ENCODE results near the gene PDE6H. TPM values are rescaled to one million over a fixed set of nuclear protein-coding genes. Genes with fewer than 3 reads are reported as not detected.
A peak's percentile ranks its signal among the peaks of the same experiment; 100 is the strongest.

The PDE6H gene
- total RNA-seq, 1 donor from 2014 or later, result not detected

- H3K27me3 Mint-ChIP-seq (ENCODE audit: low read depth), result no peaks in the 10 kb centered on the region
- H3K36me3 Mint-ChIP-seq, result peaks cover 2% of the 10 kb centered on the region
- peak overlapping the region; percentile 98 for H3K27ac Mint-ChIP-seq
- no peak overlapping the region for H3K4me3 Mint-ChIP-seq
- DNase-seq (ENCODE audit: low spot score in 2 of 2, unreplicated experiment in 2 of 2), result no peak
- peaks cover 77% of the 10 kb centered on the region for H3K4me1 Mint-ChIP-seq
- peaks cover 4% of the 10 kb centered on the region for H3K9me3 Mint-ChIP-seq
- TF ChIP-seq CTCF (IDR thresholded peaks at IDR 0.05; ENCODE audit: unreplicated experiment), result no peak
Observed at GRCh38 chr12:14931359-14931758, 41.5 kb upstream of the PDE6H start.

- Mint-ChIP-seq H3K27ac (peak overlapping the region; percentile 98), H3K9me3 (peaks cover 4% of the 10 kb centered on the region), H3K27me3 (ENCODE audit: low read depth) (no peaks in the 10 kb centered on the region), H3K4me1 (peaks cover 76% of the 10 kb centered on the region), H3K4me3 (no peak overlapping the region), H3K36me3 (peaks cover 2% of the 10 kb centered on the region)
- no peak for DNase-seq (ENCODE audit: low spot score in 2 of 2, unreplicated experiment in 2 of 2)
- TF ChIP-seq CTCF (IDR thresholded peaks at IDR 0.05; ENCODE audit: unreplicated experiment), result no peak
Observed at GRCh38 chr12:14931791-14932560, 40.9 kb upstream of the PDE6H start.

GRCh38 chr12:14934511-14934910 is 38.3 kb upstream of the PDE6H start:
- TF ChIP-seq CTCF (IDR thresholded peaks at IDR 0.05; ENCODE audit: unreplicated experiment), result no peak
- Mint-ChIP-seq H3K9me3 (peaks cover 4% of the 10 kb centered on the region), H3K4me1 (peaks cover 59% of the 10 kb centered on the region), H3K27me3 (ENCODE audit: low read depth) (no peaks in the 10 kb centered on the region), H3K27ac (peak overlapping the region; percentile 88), H3K4me3 (no peak overlapping the region), H3K36me3 (peaks cover 2% of the 10 kb centered on the region)
- DNase-seq (ENCODE audit: low spot score in 2 of 2, unreplicated experiment in 2 of 2), result no peak

- Mint-ChIP-seq H3K9me3 (peaks cover 7% of the 10 kb centered on the region), H3K4me1 (peaks cover 58% of the 10 kb centered on the region), H3K4me3 (no peak overlapping the region), H3K27me3 (ENCODE audit: low read depth) (no peaks in the 10 kb centered on the region), H3K27ac (peak overlapping the region; percentile 88), H3K36me3 (peaks cover 2% of the 10 kb centered on the region)
- no peak for DNase-seq (ENCODE audit: low spot score in 2 of 2, unreplicated experiment in 2 of 2)
- no peak for TF ChIP-seq CTCF (IDR thresholded peaks at IDR 0.05; ENCODE audit: unreplicated experiment)
Observed at GRCh38 chr12:14935031-14935430, 37.8 kb upstream of the PDE6H start.

- TF ChIP-seq CTCF (IDR thresholded peaks at IDR 0.05; ENCODE audit: unreplicated experiment), result no peak
- Mint-ChIP-seq H3K9me3 (peaks cover 14% of the 10 kb centered on the region), H3K4me3 (no peak overlapping the region), H3K36me3 (peaks cover 2% of the 10 kb centered on the region), H3K27ac (peak overlapping the region; percentile 58), H3K4me1 (peaks cover 46% of the 10 kb centered on the region), H3K27me3 (ENCODE audit: low read depth) (no peaks in the 10 kb centered on the region)
- DNase-seq (ENCODE audit: low spot score in 2 of 2, unreplicated experiment in 2 of 2), result no peak
Observed at GRCh38 chr12:14936224-14936861, 36.5 kb upstream of the PDE6H start.
